Uterus (tissue), 4 donors: ENCODE data around the gene SPDYE5. TPM values are rescaled to one million over a fixed set of nuclear protein-coding genes. Genes with fewer than 3 reads are reported as not detected.
A peak's percentile ranks its signal among the peaks of the same experiment; 100 is the strongest.
"Not testable (repeated sequence)": the region's sequence is repeated elsewhere in the genome, so short reads cannot be mapped to it uniquely, and the experiment has no call there.

Experiments
- DNase-seq, 2 donors: peaks; one replicate each; pipeline ENCODE4 v3.0.0-alpha.2; 2019 to 2020
- H3K27ac ChIP-seq, 2 donors: fragments of 200-600 bp; sonication (generic); 1 replicate in 1 of 2; 2 replicates in 1 of 2; pipeline ENCODE4 v1.5.1; 2016 to 2018
- H3K27me3 ChIP-seq, 2 donors: fragments of 200-600 bp; sonication (generic); one replicate each; pipeline ENCODE4 v1.5.1; 2018 to 2019; ENCODE audit warnings: control low read depth in 1 of 2
- H3K36me3 ChIP-seq, 2 donors: fragments of 200-600 bp; sonication (generic); one replicate each; pipeline ENCODE4 v1.5.1; 2019; ENCODE audit warnings: control low read depth in 1 of 2
- H3K4me1 ChIP-seq, 2 donors: fragments of 200-600 bp; sonication (generic); one replicate each; pipeline ENCODE4 v1.5.1; 2018 to 2019; ENCODE audit warnings: control low read depth in 1 of 2
- H3K4me3 ChIP-seq, 2 donors: fragments of 200-600 bp; sonication (generic); 1 replicate in 1 of 2; 2 replicates in 1 of 2; pipeline ENCODE4 v1.5.1; 2018 to 2019; ENCODE audit warnings: mild to moderate bottlenecking in 1 of 2
- H3K9me3 ChIP-seq, 2 donors: fragments of 200-600 bp; sonication (generic); one replicate each; pipeline ENCODE4 v1.5.1; 2019; ENCODE audit warnings: control low read depth in 1 of 2
- CTCF ChIP-seq, 4 experiments: fragments of 200-600 bp in 2 of 4; fragments of 450-650 bp in 2 of 4; sonication (generic) in 2 of 4; IDR thresholded peaks; one replicate each; pipeline ENCODE4 v1.5.1; 2016 to 2019; ENCODE audit warnings: antibody characterized with exemption in 4 of 4, mild to moderate bottlenecking in 2 of 4, moderate library complexity in 1 of 4
- POLR2A ChIP-seq, 2 donors: fragments of 450-650 bp; IDR thresholded peaks; one replicate each; pipeline ENCODE4 v1.6.1; 2016; ENCODE audit warnings: antibody characterized with exemption in 2 of 2, mild to moderate bottlenecking in 1 of 2, moderate library complexity in 1 of 2
- intact Hi-C: fragments of 100-400 bp; cut with DNase I; formaldehyde crosslinking; loops from one replicate; pipeline ENCODE4 v1.15.1; 2023; ENCODE audit warnings: low total_unique reads
- total RNA-seq, 4 donors: library from RNA; depleted of rRNA in 3 of 4; stranded (reverse); fragments of >200 nt in 3 of 4; gene quantifications; one replicate each; pipeline versions ENCODE4 v1.1.0 to v1.2.4, GENCODE V29; 2014 to 2023
- donor health status: DM: yes; HTN: yes; CAD: no.

The SPDYE5 gene
- total RNA-seq, 4 donors from 2014 or later = not detected

GRCh38 chr7:75485979-75486643 is 6.0 kb upstream of the SPDYE5 start, which contains the start of gene POM121C:
POM121C (minus strand) TSS chr7:75486299; CDS start chr7:75441496, 44,803 bp downstream.
- DNase-seq = peak; percentile 90 to 93
- H3K9me3 ChIP-seq, H3K4me1 ChIP-seq, H3K27me3 ChIP-seq, intact Hi-C loops, H3K36me3 ChIP-seq: not testable (repeated sequence)
- Histone ChIP-seq H3K4me3 (peak within 1 kb of the TSS; percentile 78 to 91), H3K27ac (peak within 1 kb of the TSS; percentile 81 to 87)
- TF ChIP-seq CTCF (IDR thresholded peaks at IDR 0.05) (peak in 1 of 4 experiments; percentile 24), POLR2A (IDR thresholded peaks at IDR 0.05) (peak in 1 of 2 donors; percentile 41)

- intact Hi-C loops, H3K4me3 ChIP-seq, H3K36me3 ChIP-seq, H3K4me1 ChIP-seq, H3K27me3 ChIP-seq, DNase-seq, H3K27ac ChIP-seq, H3K9me3 ChIP-seq: not testable (repeated sequence)
Observed at GRCh38 chr7:75509033-75509432, 16.9 kb downstream of the SPDYE5 start.

- H3K4me1 ChIP-seq, H3K4me3 ChIP-seq, H3K27ac ChIP-seq, H3K27me3 ChIP-seq, H3K36me3 ChIP-seq, H3K9me3 ChIP-seq, intact Hi-C loops, DNase-seq: not testable (repeated sequence)
Observed at GRCh38 chr7:75518842-75519241, 26.7 kb downstream of the SPDYE5 start.

GRCh38 chr7:75521727-75522126 is 29.6 kb downstream of the SPDYE5 start:
- DNase-seq, H3K9me3 ChIP-seq, H3K36me3 ChIP-seq, intact Hi-C loops, H3K4me3 ChIP-seq, H3K4me1 ChIP-seq, H3K27ac ChIP-seq, H3K27me3 ChIP-seq: not testable (repeated sequence)

- H3K36me3 ChIP-seq, DNase-seq, H3K4me1 ChIP-seq, intact Hi-C loops, H3K9me3 ChIP-seq, H3K27me3 ChIP-seq: not testable (repeated sequence)
- Histone ChIP-seq H3K4me3 (peak overlapping the region; percentile 64 to 78), H3K27ac (peak overlapping the region; percentile 40 to 77)
Observed at GRCh38 chr7:75527224-75527722, 35.2 kb downstream of the SPDYE5 start.

- no peaks in the 10 kb centered on the region for H3K9me3 ChIP-seq
- H3K27me3 ChIP-seq = no peaks in the 10 kb centered on the region
- no peak overlapping the region for H3K27ac ChIP-seq
- intact Hi-C loops = no loop called here
- H3K4me1 ChIP-seq = no peaks in the 10 kb centered on the region
- no peak for DNase-seq
- H3K36me3 ChIP-seq = no peaks in the 10 kb centered on the region
- H3K4me3 ChIP-seq = no peak overlapping the region
- TF ChIP-seq CTCF (IDR thresholded peaks at IDR 0.05) (no peak), POLR2A (IDR thresholded peaks at IDR 0.05) (no peak)
Observed at GRCh38 chr7:75531359-75531821, 39.3 kb downstream of the SPDYE5 start.

- Histone ChIP-seq H3K27me3 (no peaks in the 10 kb centered on the region), H3K9me3 (no peaks in the 10 kb centered on the region), H3K36me3 (no peaks in the 10 kb centered on the region), H3K4me1 (no peaks in the 10 kb centered on the region), H3K4me3 (no peak overlapping the region), H3K27ac (no peak overlapping the region)
- no peak for DNase-seq
- TF ChIP-seq CTCF (IDR thresholded peaks at IDR 0.05) (no peak), POLR2A (IDR thresholded peaks at IDR 0.05) (no peak)
- intact Hi-C loops = no loop called here
Observed at GRCh38 chr7:75532639-75533038, 40.5 kb downstream of the SPDYE5 start.
